ENCODE results near the gene CDC42EP5. TPM values are rescaled to one million over a fixed set of nuclear protein-coding genes. Genes with fewer than 3 reads are reported as not detected.

Gene CDC42EP5
- total RNA-seq, 1 donor from 2014 or later, result 6.7 TPM

GRCh38 chr19:54427586-54427985, 45.5 kb downstream of the CDC42EP5 start:
- Mint-ChIP-seq H3K4me3 (no peak overlapping the region), H3K36me3 (ENCODE audit: low read depth) (peaks cover 15% of the 10 kb centered on the region), H3K4me1 (peaks cover 30% of the 10 kb centered on the region), H3K27ac (ENCODE audit: unreplicated experiment) (peak overlapping the region; percentile 27), H3K27me3 (ENCODE audit: low read depth) (peaks cover 4% of the 10 kb centered on the region), H3K9me3 (no peaks in the 10 kb centered on the region)
- no peak for TF ChIP-seq CTCF (conservative IDR thresholded peaks at IDR 0.05)
- DNase-seq (ENCODE audit: low read depth, low spot score), result no peak

DNA sequence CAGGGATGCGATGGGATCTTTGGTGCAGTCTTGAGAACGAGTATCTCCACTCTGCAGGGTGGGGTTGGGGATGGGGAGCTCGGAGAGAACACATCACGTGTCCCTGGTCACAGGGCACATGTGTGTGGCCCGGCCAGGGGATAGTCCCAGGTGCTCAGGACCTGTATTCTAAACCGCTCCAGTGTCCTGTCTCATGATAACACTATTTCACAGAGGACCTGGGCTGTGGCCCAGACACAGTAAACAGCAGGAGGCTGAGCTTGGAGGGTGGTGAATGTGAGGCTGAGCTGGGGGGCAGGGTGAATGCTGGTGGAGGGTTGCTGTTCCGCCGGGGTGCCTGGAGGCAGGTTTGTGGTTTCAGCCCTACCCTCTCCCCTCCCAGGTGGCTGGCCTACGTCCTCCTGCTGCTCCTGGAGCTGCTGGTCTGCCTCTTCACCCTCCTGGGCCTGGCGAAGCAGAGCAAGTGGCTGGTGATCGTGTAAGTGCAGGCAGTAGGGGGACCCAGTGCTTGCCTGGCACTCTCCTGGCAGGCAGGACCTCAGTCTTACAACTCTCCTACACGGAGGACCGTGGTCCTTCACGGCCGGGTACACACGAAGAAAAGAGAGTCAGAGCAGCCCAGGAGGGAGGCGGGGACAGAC, 46.7 kb downstream of the CDC42EP5 start:
- Mint-ChIP-seq H3K27ac (ENCODE audit: unreplicated experiment) (peak overlapping the region; percentile 19), H3K4me1 (peaks cover 29% of the 10 kb centered on the region), H3K27me3 (ENCODE audit: low read depth) (peaks cover 4% of the 10 kb centered on the region), H3K36me3 (ENCODE audit: low read depth) (peaks cover 20% of the 10 kb centered on the region), H3K9me3 (no peaks in the 10 kb centered on the region), H3K4me3 (peak overlapping the region; percentile 56)
- no peak for TF ChIP-seq CTCF (conservative IDR thresholded peaks at IDR 0.05)
- no peak for DNase-seq (ENCODE audit: low read depth, low spot score)

DNA sequence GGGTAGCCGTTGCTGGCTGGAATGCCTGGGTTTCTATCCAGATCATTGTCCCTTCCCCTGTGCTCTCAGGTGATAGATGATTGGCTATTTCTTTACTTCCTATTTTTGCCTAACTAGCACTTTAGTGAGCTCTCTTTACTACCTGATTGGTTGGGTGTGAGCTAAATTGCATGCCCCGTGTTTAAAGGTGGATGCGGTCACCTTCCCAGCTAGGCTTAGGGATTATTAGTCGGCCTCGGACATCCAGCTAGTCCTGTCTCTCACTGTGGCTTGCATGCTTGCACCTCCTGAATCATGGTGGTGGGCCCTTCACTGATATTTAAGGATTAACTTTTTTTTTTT, 47.7 kb downstream of the CDC42EP5 start:
- Mint-ChIP-seq H3K27ac (ENCODE audit: unreplicated experiment) (peak overlapping the region; percentile 57), H3K9me3 (no peaks in the 10 kb centered on the region), H3K4me3 (no peak overlapping the region), H3K4me1 (peaks cover 25% of the 10 kb centered on the region), H3K36me3 (ENCODE audit: low read depth) (peaks cover 20% of the 10 kb centered on the region), H3K27me3 (ENCODE audit: low read depth) (no peaks in the 10 kb centered on the region)
- no peak for TF ChIP-seq CTCF (conservative IDR thresholded peaks at IDR 0.05)
- DNase-seq (ENCODE audit: low read depth, low spot score), result no peak

DNA sequence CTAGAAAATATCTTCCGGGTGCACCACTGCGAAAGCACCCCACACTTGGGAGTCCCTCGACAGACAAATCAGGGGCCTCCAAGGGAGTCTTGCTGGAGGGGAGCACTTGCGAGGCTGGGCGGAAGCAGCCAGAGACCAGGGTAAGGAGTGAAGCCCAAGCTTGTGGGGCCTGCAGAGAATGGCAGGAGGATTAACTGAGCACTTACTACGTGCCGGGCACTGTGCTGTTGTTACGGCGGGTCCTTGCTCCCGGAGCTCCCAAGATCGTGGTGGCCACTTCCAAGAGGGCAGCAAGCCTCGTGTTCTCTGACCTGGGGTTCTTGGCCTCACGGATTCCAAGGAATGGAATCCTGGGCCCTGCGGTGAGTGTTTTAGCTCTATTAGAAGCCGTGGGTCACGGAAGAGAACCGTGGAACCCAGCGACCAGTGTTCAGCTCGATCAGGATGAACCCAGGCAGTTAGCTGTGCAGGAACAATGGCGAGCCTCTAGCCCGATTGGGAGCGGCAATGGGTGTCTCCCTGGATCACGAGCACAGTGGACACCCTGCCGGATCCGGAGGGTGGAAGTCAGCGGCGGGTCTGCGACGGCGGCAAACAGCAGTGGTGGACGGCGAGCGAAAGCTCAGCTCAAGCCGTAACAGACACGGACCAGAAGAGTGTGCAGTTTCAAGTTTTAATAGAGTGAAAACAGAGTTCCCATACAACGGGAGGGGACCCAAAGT, 48.3 kb downstream of the CDC42EP5 start:
- no peak for TF ChIP-seq CTCF (conservative IDR thresholded peaks at IDR 0.05)

GRCh38 chr19:54424201-54424600, 48.9 kb downstream of the CDC42EP5 start:
- DNase-seq (ENCODE audit: low read depth, low spot score), result no peak
- no peak for TF ChIP-seq CTCF (conservative IDR thresholded peaks at IDR 0.05)
- no peaks in the 10 kb centered on the region for H3K9me3 Mint-ChIP-seq
- peaks cover 21% of the 10 kb centered on the region for H3K36me3 Mint-ChIP-seq (ENCODE audit: low read depth)
- H3K27me3 Mint-ChIP-seq (ENCODE audit: low read depth), result no peaks in the 10 kb centered on the region
- no peak overlapping the region for H3K27ac Mint-ChIP-seq (ENCODE audit: unreplicated experiment)
- peaks cover 35% of the 10 kb centered on the region for H3K4me1 Mint-ChIP-seq
- H3K4me3 Mint-ChIP-seq, result peak overlapping the region; percentile 23

More for the DNA sequence above, 48.3 kb downstream of the CDC42EP5 start:
- DNase-seq (ENCODE audit: low read depth, low spot score), result no peak
- H3K4me1 Mint-ChIP-seq, result peaks cover 29% of the 10 kb centered on the region
- no peaks in the 10 kb centered on the region for H3K27me3 Mint-ChIP-seq (ENCODE audit: low read depth)
- peaks cover 20% of the 10 kb centered on the region for H3K36me3 Mint-ChIP-seq (ENCODE audit: low read depth)
- H3K9me3 Mint-ChIP-seq, result no peaks in the 10 kb centered on the region
- no peak overlapping the region for H3K27ac Mint-ChIP-seq (ENCODE audit: unreplicated experiment)
- peak overlapping the region; percentile 62 for H3K4me3 Mint-ChIP-seq
